Stimulated activated CD8-positive, alpha-beta memory T cell treated with anti-CD3 and anti-CD28 coated beads, Interleukin-12 subunit alpha, Interleukin-12 subunit beta, amount 100 ng/mL, for 4 hours (primary cell): ENCODE results near the gene PCDH18.
"Not testable (repeated sequence)": the region's sequence is repeated elsewhere in the genome, so short reads cannot be mapped to it uniquely, and the experiment has no call there.

ENCODE experiments used
- DNase-seq: peaks from one replicate; pipeline ENCODE4 v3.0.0-alpha.2; 2020; ENCODE audit warnings: low read depth

Gene PCDH18

DNA sequence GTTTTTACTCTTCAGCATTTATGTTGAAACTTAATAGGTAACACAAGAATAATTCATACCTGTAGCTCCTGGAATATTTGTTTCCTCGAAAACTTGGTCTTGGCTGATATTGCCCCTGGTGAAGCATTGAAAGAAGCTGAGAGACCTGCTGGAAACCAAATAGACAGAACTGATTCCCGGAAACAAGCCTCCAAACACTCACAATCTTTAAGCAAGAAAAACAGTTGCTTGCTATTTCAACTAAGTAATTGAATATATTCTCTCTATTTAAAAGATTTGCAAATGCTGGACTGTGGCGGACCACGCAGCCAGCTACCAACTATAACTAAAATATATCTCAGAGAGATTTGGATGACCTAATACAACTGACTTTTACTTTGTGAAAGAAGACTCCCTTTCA lies 3.6 kb downstream of the PCDH18 start:
- DNase-seq: no peak

DNA sequence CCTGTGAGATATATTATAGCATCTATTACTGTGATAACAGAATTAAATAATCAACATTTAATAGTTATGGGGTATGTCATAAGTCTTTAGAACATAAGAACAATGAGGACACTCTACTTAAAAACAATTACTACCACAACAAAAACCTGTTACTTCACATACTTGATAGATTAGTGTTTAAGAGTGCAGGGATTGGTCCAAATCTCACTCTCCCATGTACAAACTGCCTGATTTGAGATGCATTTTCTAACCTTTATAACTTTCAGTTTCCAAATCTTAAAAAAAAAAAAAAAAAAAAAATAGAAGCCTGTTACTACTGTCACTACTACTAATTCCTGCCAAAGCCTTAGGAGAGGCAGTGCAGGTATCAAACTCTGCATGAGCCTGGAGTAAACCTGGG lies 5.6 kb downstream of the PCDH18 start:
- no peak for DNase-seq

DNA sequence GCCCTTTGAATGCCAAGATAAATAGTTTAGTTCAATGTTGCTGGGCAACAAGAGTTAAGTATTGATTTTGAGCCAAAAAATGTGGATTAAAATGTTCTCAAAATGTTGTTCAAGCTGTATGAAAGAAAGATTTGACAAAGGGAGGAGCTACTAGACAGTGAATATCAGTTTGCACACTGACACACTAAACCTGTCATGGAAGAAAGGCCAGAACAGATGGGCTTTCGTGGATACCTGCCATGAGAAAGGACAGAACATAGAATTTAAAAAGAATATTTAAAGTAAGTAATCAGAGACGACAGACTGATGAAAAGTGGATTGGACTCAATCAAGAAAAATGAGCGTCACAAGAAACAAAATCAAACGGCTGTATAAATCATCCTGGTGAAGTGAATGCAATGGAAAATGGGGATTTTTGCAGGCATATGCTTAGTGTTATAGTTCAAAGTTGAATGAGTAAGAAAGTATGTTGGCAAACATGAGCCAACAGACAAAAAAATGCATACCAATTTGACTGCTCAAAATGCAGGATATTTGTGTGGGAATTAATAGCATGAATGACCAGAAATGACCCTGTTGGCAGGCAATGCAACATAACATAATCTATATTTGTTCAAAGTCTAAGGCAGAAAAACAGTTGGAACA lies 7.4 kb downstream of the PCDH18 start:
- no peak for DNase-seq

DNA sequence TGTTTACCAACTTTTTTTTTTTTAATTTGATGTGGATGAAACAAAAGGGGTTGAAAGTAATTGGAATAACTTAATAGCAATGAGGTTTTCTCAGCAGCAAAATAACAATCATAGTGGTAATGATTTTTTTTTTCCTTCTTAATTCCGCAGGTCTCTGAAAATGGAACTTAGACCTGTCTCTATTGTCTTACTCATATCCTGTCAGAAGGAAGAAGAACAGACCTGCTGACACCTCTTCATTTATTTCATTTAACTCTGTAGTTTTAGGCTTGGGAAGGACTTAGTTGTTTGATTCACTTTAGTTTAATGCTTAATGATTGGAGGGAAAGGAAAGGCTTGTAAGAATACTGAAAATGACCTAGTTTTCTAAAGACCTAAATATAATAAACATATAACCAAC lies 9.0 kb downstream of the PCDH18 start:
- DNase-seq: no peak

DNA sequence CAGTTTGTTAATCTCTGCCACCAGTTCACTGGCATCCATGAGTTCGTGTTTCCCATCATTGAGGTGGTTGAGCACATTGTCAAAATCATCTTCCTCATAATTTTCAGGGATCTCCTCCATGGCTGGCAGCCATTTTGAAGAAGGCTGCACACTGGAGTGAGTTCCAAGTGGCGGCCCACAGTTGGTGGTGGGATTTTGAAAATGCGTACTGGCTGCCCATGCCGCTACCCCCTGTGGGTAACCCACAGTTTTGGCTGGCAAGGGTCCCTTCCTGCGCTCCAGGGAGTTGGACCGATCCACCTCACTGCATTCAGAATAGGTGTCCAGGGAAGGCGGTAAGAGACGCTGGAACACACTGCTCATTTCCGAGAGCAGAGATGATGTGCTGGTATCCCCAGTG lies 11.2 kb downstream of the PCDH18 start:
- no peak for DNase-seq

DNA sequence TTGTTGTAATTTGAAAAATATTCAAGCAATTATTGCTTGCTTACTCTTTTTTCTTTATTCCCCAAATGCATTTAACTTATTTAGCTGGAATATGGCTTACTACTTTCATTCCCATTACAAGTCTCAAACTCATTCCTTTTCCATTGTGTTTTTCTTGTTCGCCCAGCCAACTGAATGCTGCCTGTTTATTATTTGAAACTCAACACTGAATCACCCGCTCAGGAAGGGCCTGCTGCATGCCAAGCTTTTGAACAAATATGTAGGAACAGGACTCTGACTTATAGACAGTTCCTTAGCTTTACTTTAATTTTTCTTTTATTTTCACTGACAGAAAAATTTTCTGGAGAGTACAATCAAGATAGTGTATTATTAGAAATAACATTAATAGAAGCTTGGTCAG lies 12.9 kb downstream of the PCDH18 start:
- DNase-seq: no peak

DNA sequence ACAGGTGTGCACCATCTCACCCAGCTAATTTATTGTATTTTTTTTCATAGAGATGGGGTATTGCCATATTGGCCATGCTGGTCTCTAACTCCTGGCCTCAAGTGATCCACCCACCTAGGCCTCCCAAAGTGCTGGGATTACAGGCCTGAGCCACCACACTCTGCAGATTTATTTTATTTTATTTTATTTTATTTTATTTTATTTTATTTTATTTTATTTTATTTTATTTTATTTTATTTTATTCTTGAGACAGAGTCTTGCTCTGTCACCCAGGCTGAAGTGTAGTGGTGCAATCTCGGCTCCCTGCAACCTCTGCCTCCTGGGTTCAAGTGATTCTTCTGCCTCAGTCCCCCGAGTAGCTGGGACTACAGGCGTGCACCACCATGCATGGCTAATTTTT lies 15.0 kb downstream of the PCDH18 start:
- not testable (repeated sequence) for DNase-seq

DNA sequence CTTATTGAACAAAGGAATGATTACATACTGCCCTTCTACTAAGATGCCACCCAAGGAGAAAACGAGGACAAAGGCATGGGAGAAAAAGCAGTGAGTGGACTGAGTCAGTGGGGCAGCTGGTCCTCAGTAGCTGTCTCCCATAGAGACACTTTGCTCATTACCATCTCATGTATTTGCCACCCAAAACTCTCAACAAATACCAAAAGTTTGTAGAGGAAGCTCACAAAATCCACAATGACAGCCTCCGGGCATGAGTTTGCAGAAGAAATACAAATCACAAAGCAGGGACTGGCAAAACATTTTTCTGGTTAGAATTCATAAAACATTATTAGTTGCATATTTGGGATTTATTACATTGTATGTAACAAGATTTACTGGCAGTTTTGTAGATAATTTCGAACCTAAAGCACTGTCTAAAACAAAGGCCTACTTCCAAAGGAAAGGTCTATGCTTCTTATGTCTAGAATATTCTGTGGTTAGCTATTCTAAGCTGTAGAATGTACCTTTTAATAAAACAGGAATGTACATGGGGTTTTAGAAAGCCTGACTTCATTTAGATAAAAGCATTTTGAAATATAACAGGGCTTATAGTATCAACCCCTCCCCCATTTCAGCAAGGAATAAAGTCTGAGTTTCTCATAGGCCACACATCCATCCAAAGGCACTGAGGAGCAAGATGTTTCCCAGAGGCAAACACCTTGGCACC lies 17.7 kb downstream of the PCDH18 start:
- DNase-seq: no peak

DNA sequence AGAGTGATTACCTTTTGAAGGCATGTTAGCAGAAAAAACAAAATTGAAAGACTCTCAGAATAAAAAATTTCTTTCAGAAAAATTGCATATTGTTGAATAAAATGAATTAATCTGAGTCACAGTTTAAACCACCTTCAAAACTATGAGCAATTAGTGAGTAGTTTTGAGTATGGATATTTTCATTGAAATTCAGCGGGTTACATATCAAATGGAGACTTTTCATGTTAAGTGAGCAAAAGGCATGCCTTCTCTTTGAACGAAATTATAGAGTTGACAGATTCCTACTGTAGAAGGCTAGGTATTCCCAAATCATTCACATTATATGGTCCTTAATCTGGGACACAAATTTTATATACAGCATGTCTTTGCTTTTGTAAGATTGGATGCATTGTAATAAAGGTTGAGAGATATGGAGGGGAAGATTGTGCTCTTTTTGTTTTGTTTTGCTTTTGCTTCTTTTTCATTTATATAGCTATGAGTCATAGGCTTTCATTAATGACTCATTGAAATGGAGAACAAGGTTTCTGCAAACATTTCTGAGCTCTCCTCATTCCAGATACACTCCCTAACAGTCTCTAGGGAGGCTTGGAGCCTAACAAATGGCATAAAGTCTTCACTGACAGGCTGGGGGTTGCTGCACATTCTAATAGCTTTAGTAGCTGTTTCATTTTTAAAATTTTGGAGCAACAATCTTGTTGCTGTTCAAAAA lies 21.6 kb downstream of the PCDH18 start:
- no peak for DNase-seq

DNA sequence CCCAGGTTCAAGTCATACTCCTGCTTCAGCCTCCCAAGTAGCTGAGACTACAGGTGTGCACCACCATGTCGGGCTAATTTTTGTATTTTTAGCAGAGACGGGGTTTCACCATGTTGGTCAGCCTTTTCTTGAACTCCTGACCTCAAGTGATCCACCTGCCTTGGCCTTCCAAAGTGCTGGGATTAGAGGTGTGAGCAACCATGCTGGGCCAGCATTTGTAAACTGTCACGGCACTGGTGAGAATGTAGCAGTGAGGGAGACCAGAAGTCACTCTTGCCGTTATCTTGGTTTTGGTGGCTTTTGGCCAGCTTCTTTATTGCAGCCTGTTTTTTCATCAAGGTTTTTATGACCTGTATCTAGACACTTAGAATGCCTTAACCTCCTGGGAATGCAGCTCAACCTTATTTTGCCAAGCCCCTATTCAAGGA lies 22.4 kb downstream of the PCDH18 start:
- DNase-seq: no peak

DNA sequence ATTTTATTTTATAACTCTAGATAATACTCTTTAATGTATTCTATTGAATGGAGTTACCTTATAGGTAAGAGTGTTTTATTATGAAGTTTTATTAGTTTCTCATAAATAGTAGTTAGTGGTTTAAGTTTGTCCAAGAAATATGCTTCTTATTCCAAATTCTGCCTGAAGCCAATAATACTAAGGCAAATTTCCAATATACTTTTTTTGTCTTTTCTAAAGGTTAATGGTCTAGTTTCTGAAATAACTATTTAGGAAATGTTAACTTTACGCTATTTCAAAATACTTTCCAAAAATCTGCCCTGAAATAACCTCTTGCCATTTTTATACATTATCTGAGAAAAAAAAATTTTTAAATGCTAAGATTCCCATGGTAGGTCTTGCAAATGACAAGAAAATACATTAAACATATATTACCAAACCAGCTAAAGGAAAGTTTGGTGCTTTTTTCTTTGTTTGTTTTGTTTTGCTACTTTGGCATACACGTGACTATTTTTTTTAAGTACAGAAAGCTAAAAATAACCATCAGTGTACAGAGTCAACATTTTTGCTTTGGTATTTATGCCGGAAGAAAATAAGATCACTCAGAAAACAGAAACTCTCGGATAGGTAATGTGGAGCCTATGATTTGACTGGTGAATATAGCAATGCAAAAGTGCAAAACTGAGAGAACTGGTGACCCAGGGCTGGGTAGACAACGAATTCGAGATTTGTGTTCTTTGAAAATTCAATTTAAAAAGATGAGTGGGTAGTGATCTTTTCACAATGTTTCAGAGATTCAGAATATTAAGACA lies 29.8 kb downstream of the PCDH18 start:
- DNase-seq: no peak

DNA sequence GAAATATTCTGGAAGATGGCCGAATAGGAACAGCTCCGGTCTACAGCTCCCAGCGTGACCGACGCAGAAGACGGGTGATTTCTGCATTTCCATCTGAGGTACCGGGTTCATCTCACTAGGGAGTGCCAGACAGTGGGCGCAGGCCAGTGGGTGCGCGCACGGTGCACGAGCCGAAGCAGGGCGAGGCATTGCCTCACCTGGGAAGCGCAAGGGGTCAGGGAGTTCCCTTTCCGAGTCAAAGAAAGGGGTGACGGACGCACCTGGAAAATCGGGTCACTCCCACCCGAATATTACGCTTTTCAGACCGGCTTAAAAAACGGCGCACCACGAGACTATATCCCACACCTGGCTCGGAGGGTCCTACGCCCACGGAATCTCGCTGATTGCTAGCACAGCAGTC lies 36.0 kb downstream of the PCDH18 start:
- DNase-seq: not testable (repeated sequence)

DNA sequence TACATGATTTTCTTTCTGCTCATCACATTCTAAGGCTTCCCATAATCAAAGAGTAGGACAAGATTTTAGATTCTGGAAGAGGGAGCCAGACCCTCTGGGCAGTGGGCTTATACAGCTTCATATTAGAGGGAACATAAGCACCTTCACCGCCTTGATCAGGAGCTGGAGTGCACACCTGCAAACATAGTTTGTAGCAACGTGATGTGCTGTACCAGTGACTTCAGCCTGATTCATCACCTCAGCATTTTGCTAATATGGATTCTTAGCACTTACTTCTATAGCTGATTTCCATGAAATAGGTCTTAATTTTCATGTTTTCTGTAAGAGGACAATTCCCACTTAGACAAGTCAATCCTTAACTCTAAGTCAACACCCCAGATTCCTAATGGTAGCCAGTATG lies 36.7 kb downstream of the PCDH18 start:
- DNase-seq: no peak

DNA sequence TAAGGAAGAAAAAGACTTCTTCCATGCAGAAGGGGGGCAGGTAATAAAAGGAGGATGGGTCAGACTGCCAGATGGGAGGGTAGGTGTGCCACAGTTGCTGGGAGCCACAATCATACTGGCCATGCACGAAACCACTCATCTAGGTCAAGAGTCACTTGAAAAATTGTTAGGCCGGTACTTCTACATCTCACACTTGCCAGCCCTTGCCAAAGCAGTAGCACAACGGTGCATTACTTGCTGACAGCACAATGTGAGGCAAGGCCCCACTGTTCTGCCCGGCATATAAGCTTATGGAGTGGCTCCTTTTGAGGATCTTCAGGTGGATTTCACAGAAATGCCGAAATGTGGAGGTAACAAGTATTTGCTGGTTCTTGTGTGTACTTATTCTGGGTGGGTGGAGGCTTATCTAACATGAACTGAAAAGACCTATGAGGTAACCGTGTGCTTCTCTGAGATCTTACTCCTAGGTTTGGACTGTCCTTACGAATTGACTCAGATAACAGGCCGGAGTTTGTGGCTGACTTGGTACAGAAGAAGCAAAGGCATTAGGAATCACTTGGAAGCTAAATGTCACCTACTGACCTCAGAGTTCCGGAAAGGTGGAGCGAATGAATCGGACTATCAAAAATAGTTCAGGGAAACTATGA lies 48.9 kb downstream of the PCDH18 start:
- DNase-seq: not testable (repeated sequence)

DNA sequence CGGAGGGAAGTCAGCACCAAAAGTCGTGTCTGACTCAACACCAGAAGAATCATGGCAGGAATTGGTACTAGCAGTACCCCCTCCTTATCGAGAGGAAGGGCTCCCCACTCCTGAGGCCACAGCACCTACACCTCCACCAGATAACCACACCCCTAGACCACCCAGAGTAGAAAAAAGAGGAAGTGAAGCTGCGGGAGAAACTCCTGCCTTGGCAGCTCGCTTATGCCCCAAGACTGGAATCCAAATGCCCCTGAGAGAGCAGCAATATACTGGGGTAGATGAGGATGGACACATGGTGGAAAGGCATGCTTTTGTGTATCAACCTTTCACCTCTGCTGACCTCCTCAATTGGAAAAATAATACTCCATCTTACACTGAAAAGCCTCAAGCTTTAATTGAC lies 52.6 kb downstream of the PCDH18 start:
- not testable (repeated sequence) for DNase-seq

DNA sequence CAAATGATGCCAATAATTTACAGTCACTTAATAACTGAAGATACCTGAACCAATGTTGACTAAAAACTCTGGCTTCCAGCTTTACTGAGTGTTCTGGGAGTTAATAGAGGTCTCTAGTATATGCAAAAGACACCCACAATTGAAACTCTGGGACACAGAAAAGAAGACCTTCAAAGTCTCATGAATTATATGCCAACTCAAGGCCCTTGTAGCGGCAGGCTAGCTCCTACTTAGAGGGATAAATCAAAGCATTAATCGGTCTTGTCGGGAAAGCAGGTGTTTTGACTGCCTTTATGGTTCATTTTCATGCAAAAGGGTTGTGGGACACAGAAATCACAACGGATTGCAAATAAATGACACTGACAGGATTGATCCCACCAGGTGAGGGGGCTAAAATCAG lies 55.9 kb downstream of the PCDH18 start:
- DNase-seq: no peak

DNA sequence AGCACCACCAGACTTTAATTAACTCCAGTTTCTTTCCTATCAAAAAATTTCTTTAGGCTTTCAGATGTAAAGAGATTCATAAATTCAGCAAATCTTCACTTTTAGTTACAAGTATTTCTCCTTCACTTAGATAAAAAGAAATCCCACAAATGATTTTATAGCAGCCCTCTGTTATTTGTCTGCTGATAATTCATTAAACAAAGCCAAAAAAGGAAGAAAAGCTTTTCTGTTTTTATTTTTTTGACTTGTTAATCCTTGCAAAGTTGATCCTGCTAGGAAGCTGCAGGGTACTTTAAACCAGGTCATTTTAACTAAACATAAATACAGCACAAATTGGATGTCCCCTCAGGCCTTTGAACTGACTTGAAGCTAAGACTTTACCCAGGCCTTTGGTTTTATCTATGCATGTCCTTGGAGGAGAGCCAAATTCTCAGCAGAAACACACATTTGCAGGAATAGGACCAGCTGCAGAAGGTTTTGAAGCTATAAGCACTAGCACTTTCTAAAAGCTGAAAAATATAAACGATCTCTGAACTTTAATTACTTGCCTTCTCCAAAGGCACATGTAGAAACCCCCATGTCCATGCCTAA lies 57.5 kb downstream of the PCDH18 start:
- no peak for DNase-seq

DNA sequence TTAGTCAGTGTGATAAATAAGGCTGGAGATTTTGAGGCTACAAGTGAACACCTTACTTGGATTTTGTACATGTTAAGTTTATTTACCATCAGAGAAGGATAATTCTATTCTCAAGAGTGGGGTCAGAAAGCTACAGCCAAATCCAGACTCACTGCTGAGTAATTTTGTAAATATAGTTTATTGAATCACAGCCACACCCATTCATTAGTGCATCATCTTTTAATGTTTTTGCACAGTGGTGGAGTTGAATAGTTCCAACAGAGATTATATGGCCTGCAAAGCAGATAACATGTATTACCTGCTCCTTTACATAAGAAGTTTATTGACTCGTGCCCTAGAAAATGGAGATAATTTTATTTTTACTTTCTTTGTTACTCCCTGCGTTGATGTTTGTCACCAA lies 60.4 kb downstream of the PCDH18 start:
- DNase-seq: no peak

DNA sequence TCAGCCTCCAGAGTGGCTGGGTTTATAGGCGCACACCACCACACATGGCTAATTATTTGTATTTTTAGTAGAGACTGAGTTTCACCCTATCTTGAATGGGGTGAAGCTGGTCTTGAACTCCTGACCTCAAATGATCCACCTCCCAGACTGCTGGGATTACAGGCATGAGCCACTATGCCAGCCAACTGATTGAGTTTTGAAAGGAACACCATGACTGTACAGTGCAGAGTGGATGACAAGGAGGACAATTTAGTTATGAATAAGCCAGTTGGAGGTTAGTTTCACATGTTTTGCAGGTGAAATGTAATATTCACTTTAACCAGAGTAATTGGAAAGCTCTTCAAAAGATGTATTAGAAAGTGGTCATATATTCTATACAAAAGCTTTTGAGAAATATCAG lies 60.8 kb downstream of the PCDH18 start:
- no peak for DNase-seq

DNA sequence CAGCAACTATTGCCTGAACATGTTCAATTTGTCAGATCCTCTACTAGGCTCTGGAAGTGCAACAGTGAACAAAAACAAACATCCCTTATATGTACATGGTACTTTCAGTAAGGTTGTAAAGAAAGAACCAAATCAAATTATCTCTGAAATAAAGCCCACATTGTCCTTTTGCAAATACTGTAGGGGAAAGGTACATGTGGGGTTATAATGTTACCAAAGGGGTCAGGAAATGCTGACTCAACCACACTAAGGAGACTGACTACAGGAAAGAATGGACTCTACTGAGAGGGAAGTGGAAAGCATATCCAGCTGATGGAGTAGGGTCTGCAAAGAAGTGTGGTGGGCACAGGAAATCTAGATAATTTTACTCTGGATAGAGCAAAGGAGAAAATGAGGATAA lies 61.5 kb downstream of the PCDH18 start:
- DNase-seq: no peak
